AG04449 (cell line): Measurements from ENCODE around the gene WDR75.

Experiments
- CTCF ChIA-PET: fragments of 350-600 bp; formaldehyde crosslinking; extraction: SDS; loops from one replicate; lab custom pipeline; 2021; ENCODE audit warnings: antibody characterized with exemption; lab: Yijun Ruan, JAX
- POLR2A ChIA-PET: fragments of 400-600, 350-600 bp; formaldehyde crosslinking; extraction: SDS; loops from one replicate; lab custom pipeline; 2020; ENCODE audit warnings: antibody characterized with exemption, inconsistent platforms; lab: Yijun Ruan, JAX
- DNase-seq: peaks from one replicate; pipeline ENCODE4 v3.0.0-alpha.2; 2010; ENCODE audit warnings: low read depth, low spot score
- H3K4me3 ChIP-seq: 2 replicates; pipeline ENCODE4 v1.5.1; 2011; ENCODE audit warnings: low read depth, mild to moderate bottlenecking, control low read depth, low read length
- CTCF ChIP-seq: IDR thresholded peaks from one replicate; pipeline ENCODE4 v1.5.1; 2011; ENCODE audit warnings: mild to moderate bottlenecking, moderate library complexity, low read length, control low read depth, inconsistent platforms; ENCODE audit not compliant: insufficient read depth; ENCODE audit errors: missing control alignments

The WDR75 gene

GRCh38 chr2:189488008-189488310, 46.7 kb downstream of the WDR75 start:
- DNase-seq = no peak
- no peak overlapping the region for H3K4me3 ChIP-seq
- TF ChIP-seq CTCF = no peak
- ChIA-PET POLR2A (no interaction called here), CTCF (no interaction called here)

DNA sequence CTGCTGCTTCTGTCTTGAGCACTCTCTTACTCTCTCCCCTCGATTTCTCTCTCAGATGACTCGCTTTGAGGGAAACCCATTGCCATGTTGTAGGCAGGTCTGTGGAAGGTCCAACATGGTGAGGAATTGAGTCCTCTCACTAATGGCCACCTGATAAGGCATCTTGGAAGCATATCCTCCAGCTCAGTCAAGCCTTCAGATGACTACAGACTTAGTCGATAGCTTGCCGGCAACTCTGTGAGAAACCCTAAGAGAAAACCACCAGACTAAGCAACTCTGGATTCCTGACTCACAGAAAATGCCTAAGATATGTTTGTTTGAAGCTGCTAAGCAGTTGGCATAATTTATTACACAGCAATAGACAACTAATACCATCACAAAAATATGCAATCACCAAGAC, 51.2 kb downstream of the WDR75 start:
- ChIA-PET CTCF (no interaction called here), POLR2A (no interaction called here)
- no peak for TF ChIP-seq CTCF
- H3K4me3 ChIP-seq = no peak overlapping the region
- DNase-seq = no peak

GRCh38 chr2:189498205-189498604, 56.9 kb downstream of the WDR75 start:
- ChIA-PET CTCF (no interaction called here), POLR2A (no interaction called here)
- H3K4me3 ChIP-seq = no peak overlapping the region
- no peak for TF ChIP-seq CTCF
- DNase-seq = no peak

DNA sequence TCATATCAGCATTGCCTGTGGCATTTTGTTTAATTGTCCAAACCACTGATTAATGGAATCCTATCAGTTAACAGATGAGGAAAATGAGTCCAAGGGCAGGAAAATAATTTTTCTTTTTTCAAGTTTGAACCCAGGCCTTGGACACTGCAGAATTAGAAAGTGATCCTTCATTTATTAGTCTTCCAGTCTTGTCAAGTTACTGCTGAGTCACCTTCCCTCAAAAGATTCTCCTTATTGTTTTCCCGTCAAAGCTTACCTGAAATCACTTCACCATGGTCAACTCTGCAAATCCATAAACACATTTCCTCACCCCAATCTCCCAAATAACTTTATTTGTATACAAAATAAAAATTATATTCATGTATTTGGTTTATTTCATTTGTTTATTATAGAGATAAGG, 57.9 kb downstream of the WDR75 start:
- TF ChIP-seq CTCF = no peak
- DNase-seq = no peak
- ChIA-PET POLR2A (no interaction called here), CTCF (no interaction called here)
- H3K4me3 ChIP-seq = no peak overlapping the region

DNA sequence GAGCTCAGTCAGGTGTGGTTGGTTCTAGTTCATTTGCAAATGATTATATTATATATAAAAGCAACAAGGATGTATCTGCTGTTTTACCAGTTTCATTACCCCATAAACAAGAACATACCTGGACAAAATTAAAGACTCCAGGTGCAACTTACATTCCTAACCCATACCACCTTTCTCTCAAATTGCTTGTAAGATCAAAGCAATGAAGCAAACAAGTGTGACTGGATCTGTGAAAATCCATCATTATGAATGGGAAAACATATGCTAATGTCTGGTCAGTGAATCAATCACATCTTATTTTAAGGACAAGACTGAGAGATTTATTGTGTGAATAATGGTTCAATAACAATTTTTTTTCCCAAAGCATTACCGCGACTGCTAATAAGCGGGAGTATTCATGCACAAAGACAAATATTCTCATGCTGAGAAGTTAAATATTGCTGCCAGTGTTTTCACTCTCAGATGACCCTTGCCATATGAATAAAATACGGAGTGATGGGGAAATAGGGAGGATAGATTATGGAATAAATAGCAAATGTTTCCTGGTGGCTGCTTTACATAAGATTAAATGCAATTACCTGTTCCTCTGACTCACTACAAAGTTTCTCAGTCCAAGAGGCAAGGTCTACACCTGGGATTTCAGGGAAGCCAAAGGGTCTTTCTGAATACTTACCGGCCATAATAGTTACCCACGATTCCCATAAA, 59.3 kb downstream of the WDR75 start:
- no peak for TF ChIP-seq CTCF
- POLR2A ChIA-PET = no interaction called here
- H3K4me3 ChIP-seq = no peak overlapping the region
- CTCF ChIA-PET = interaction anchor here (1.0 kb wide), 1 partner anchor 160 kb away, joined by 3 read pairs; no protein-coding TSS in a partner anchor
- no peak for DNase-seq

GRCh38 chr2:189501487-189501886, 60.2 kb downstream of the WDR75 start:
- H3K4me3 ChIP-seq = no peak overlapping the region
- CTCF ChIA-PET = interaction anchor here (1.0 kb wide), 1 partner anchor 159 kb away, joined by 3 read pairs; no protein-coding TSS in a partner anchor
- DNase-seq = no peak
- TF ChIP-seq CTCF = no peak
- POLR2A ChIA-PET = no interaction called here
